H7 (cell line): ENCODE data around the gene PSMD5. TPM values are rescaled to one million over a fixed set of nuclear protein-coding genes. Genes with fewer than 3 reads are reported as not detected.

ENCODE experiments used
- DNase-seq: peaks from one replicate; pipeline ENCODE4 v3.0.0; 2012
- H3K27me3 ChIP-seq: 2 replicates; pipeline ENCODE4 v1.6.0; 2011; ENCODE audit warnings: mild to moderate bottlenecking, low read length; ENCODE audit not compliant: control insufficient read depth, insufficient read depth
- H3K36me3 ChIP-seq: replicated peaks from 2 replicates; pipeline ENCODE4 v1.5.1; 2011; ENCODE audit warnings: low read length; ENCODE audit not compliant: control insufficient read depth, insufficient read depth
- H3K4me3 ChIP-seq: 2 replicates; pipeline ENCODE4 v1.5.1; 2011; ENCODE audit warnings: low read depth, mild to moderate bottlenecking, control low read depth, low read length, moderate library complexity; ENCODE audit not compliant: insufficient read depth
- total RNA-seq: library from RNA; depleted of rRNA; stranded (reverse); fragments of >200 nt; shearing (Covaris generic); gene quantifications from 2 replicates; pipeline ENCODE4 v1.2.3, GENCODE V29; 2014; rRNA removed

Gene PSMD5
- total RNA-seq: 24.3 and 25.6 TPM in 2 replicates

GRCh38 chr9:120842685-120843485 is at the start of gene PSMD5:
PSMD5 (minus strand) TSS chr9:120842922; CDS start chr9:120842909, 13 bp downstream.
- Histone ChIP-seq H3K4me3 (peak within 1 kb of the TSS; percentile 91), H3K36me3 (no peaks in the 10 kb centered on the region; the same call in 1 of the 2 replicates), H3K27me3 (no peaks in the 10 kb centered on the region)
- peak; percentile 90 for DNase-seq

GRCh38 chr9:120891884-120892747 is 49.4 kb upstream of the PSMD5 start:
- Histone ChIP-seq H3K27me3 (peaks cover 11% of the 10 kb centered on the region), H3K36me3 (no peaks in the 10 kb centered on the region), H3K4me3 (no peak overlapping the region)
- no peak for DNase-seq

GRCh38 chr9:120891245-120891883 is 48.6 kb upstream of the PSMD5 start:
- H3K4me3 ChIP-seq: no peak overlapping the region
- H3K36me3 ChIP-seq: no peaks in the 10 kb centered on the region
- H3K27me3 ChIP-seq: peaks cover 11% of the 10 kb centered on the region
- DNase-seq: no peak

- Histone ChIP-seq H3K4me3 (no peak overlapping the region), H3K27me3 (peaks cover 11% of the 10 kb centered on the region), H3K36me3 (no peaks in the 10 kb centered on the region)
- no peak for DNase-seq
Observed at GRCh38 chr9:120890320-120891244, 47.9 kb upstream of the PSMD5 start.

- no peaks in the 10 kb centered on the region for H3K36me3 ChIP-seq
- no peak for DNase-seq
- H3K27me3 ChIP-seq: peaks cover 8% of the 10 kb centered on the region
- H3K4me3 ChIP-seq: no peak overlapping the region
Observed at GRCh38 chr9:120889606-120890271, 47.0 kb upstream of the PSMD5 start.

GRCh38 chr9:120888626-120889025 is 45.9 kb upstream of the PSMD5 start:
- no peak for DNase-seq
- no peaks in the 10 kb centered on the region for H3K36me3 ChIP-seq
- no peaks in the 10 kb centered on the region for H3K27me3 ChIP-seq
- no peak overlapping the region for H3K4me3 ChIP-seq

GRCh38 chr9:120886490-120886967 is 43.8 kb upstream of the PSMD5 start:
- Histone ChIP-seq H3K4me3 (no peak overlapping the region), H3K36me3 (no peaks in the 10 kb centered on the region), H3K27me3 (no peaks in the 10 kb centered on the region)
- DNase-seq: no peak

GRCh38 chr9:120885958-120886357 is 43.2 kb upstream of the PSMD5 start:
- Histone ChIP-seq H3K27me3 (no peaks in the 10 kb centered on the region), H3K4me3 (no peak overlapping the region), H3K36me3 (no peaks in the 10 kb centered on the region)
- no peak for DNase-seq

GRCh38 chr9:120885457-120885856 is 42.7 kb upstream of the PSMD5 start:
- Histone ChIP-seq H3K4me3 (no peak overlapping the region), H3K36me3 (no peaks in the 10 kb centered on the region), H3K27me3 (no peaks in the 10 kb centered on the region)
- DNase-seq: no peak

- no peaks in the 10 kb centered on the region for H3K36me3 ChIP-seq
- DNase-seq: no peak
- H3K4me3 ChIP-seq: no peak overlapping the region
Observed at GRCh38 chr9:120883608-120883996, 40.9 kb upstream of the PSMD5 start.

GRCh38 chr9:120882935-120883607 is 40.3 kb upstream of the PSMD5 start:
- H3K4me3 ChIP-seq: no peak overlapping the region
- DNase-seq: no peak
- H3K36me3 ChIP-seq: no peaks in the 10 kb centered on the region
- peaks cover 3% of the 10 kb centered on the region; the same call in 1 of the 2 replicates for H3K27me3 ChIP-seq

More at GRCh38 chr9:120883608-120883996, 40.9 kb upstream of the PSMD5 start:
- no peaks in the 10 kb centered on the region for H3K27me3 ChIP-seq

GRCh38 chr9:120879446-120879845 is 36.7 kb upstream of the PSMD5 start:
- Histone ChIP-seq H3K27me3 (peaks cover 3% of the 10 kb centered on the region; the same call in 1 of the 2 replicates), H3K4me3 (no peak overlapping the region)

More at GRCh38 chr9:120879446-120879845, 36.7 kb upstream of the PSMD5 start:
- no peak for DNase-seq
- no peaks in the 10 kb centered on the region for H3K36me3 ChIP-seq
